IPS-NIHi7 (cell line): ENCODE measurements around the gene PPP1CB.
"Not testable (repeated sequence)": the region's sequence is repeated elsewhere in the genome, so short reads cannot be mapped to it uniquely, and the experiment has no call there.

ENCODE experiments used
- DNase-seq: peaks from one replicate; pipeline ENCODE4 v3.0.0; 2012; ENCODE audit warnings: mixed read lengths; ENCODE audit errors: extremely low spot score

The PPP1CB gene

GRCh38 chr2:28778392-28778791, 26.8 kb downstream of the PPP1CB start:
- no peak for DNase-seq

GRCh38 chr2:28779001-28779400, 27.4 kb downstream of the PPP1CB start:
- DNase-seq = no peak

GRCh38 chr2:28780496-28780895, 28.9 kb downstream of the PPP1CB start:
- DNase-seq = no peak

GRCh38 chr2:28782423-28782822, 30.8 kb downstream of the PPP1CB start:
- no peak for DNase-seq

GRCh38 chr2:28784570-28784969, 32.9 kb downstream of the PPP1CB start:
- not testable (repeated sequence) for DNase-seq

GRCh38 chr2:28796620-28797019, 45.0 kb downstream of the PPP1CB start:
- no peak for DNase-seq

- DNase-seq = no peak
Measured at GRCh38 chr2:28801726-28802125, 50.1 kb downstream of the PPP1CB start.

- DNase-seq = no peak
Measured at GRCh38 chr2:28802975-28803429, 51.4 kb downstream of the PPP1CB start.

- DNase-seq = no peak
Measured at GRCh38 chr2:28809927-28810326, 58.3 kb downstream of the PPP1CB start.

GRCh38 chr2:28810384-28811285, 59.0 kb downstream of the PPP1CB start, which contains the start of gene SPDYA:
SPDYA (plus strand) TSS chr2:28810834; CDS start chr2:28816015, 5,181 bp downstream.
- peak; percentile 95 for DNase-seq

- DNase-seq = no peak
Measured at GRCh38 chr2:28818053-28818452, 66.4 kb downstream of the PPP1CB start.

- DNase-seq = peak; percentile 41
Measured at GRCh38 chr2:28821295-28821958, 69.8 kb downstream of the PPP1CB start.

GRCh38 chr2:28822036-28822435, 70.4 kb downstream of the PPP1CB start:
- DNase-seq = no peak

- DNase-seq = no peak
Measured at GRCh38 chr2:28824207-28824606, 72.6 kb downstream of the PPP1CB start.

GRCh38 chr2:28824870-28825269, 73.2 kb downstream of the PPP1CB start:
- DNase-seq = no peak

- DNase-seq = no peak
Measured at GRCh38 chr2:28828382-28828781, 76.8 kb downstream of the PPP1CB start.

- no peak for DNase-seq
Measured at GRCh38 chr2:28833740-28834470, 82.3 kb downstream of the PPP1CB start.

GRCh38 chr2:28835781-28836180, 84.2 kb downstream of the PPP1CB start:
- DNase-seq = no peak

GRCh38 chr2:28838971-28839370, 87.3 kb downstream of the PPP1CB start:
- DNase-seq = no peak

- no peak for DNase-seq
Measured at GRCh38 chr2:28842042-28842441, 90.4 kb downstream of the PPP1CB start.
